Gastrocnemius medialis (tissue), 4 donors: ENCODE data around the gene SNRPE.

Source experiments
- CTCF ChIP-seq, 5 experiments: fragments of 450-650 bp in 3 of 5; fragments of 200-600 bp in 2 of 5; sonication (generic) in 2 of 5; IDR thresholded peaks in 4 of 5; conservative IDR thresholded peaks in 1 of 5; 1 replicate in 4 of 5; 2 replicates in 1 of 5; pipeline ENCODE4 v1.5.1; 2016 to 2019; ENCODE audit warnings: antibody characterized with exemption in 5 of 5, mild to moderate bottlenecking in 3 of 5, moderate library complexity in 3 of 5
- POLR2A ChIP-seq, 2 donors: fragments of 450-650 bp; IDR thresholded peaks; one replicate each; pipeline ENCODE4 v1.6.1; 2017; ENCODE audit warnings: antibody characterized with exemption in 2 of 2, mild to moderate bottlenecking in 2 of 2, moderate library complexity in 2 of 2

DNA sequence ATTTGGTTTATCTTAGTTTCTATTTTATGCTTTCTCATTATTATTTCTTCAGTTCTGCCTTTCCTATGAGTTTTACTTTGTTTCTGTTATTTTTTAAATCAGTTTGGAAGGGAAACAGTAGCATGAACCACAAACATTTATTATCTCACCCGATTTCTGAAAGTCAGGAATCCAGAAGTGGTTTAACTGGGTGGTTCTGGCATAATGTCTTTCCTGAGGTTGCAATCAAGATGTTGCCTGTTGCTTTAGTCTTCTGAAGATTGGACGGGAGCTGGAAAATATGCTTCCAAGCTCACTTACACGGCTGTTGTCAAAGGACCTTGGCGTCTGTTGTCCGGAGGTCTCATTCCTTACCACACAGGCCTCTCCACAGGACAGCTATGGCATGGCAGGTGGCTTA, 50.4 kb downstream of the SNRPE start:
- no peak for TF ChIP-seq POLR2A (IDR thresholded peaks at IDR 0.05)
- no peak for TF ChIP-seq CTCF (IDR thresholded peaks at IDR 0.05 in 4 of 5, conservative IDR thresholded peaks at IDR 0.05 in 1 of 5)
